Skin of body (tissue), 2 donors: Measurements from ENCODE around the gene USP15. TPM values are rescaled to one million over a fixed set of nuclear protein-coding genes. Genes with fewer than 3 reads are reported as not detected.

Experiments used
- DNase-seq: peaks from one replicate; lab custom pipeline; 2025; lab: John Stamatoyannopoulos, UW
- total RNA-seq: library from RNA; depleted of rRNA; stranded (reverse); fragments of >200 nt; gene quantifications from one replicate; pipeline ENCODE4 v1.2.3, GENCODE V29; 2014

Gene USP15
- total RNA-seq = 96.3 TPM

- DNase-seq = peak; percentile 91
Observed at GRCh38 chr12:62259993-62260732, at the start of gene USP15. TSS of gene USP15 (plus strand) at chr12:62260404. CDS start at chr12:62260415, 11 bp downstream.

DNA sequence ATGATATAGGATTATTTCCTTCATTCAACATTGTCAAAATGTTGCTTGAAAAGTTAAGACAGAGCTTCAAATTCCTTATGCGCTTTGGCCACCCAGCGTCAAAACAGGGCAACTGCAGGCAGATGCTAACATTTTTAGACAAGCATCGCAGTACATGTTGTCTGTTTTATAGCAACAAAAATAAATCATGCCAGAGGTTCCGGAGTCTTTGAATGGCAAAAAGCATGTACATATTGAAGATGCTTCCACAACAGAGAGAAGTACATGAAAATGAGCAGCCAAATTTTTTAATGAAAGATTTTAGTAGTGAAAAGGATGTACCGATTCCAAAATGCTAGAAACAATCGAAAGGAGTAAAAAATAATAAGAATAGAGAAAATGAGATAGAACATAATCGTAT is 49.8 kb upstream of the USP15 start:
- peak; percentile 30 for DNase-seq

DNA sequence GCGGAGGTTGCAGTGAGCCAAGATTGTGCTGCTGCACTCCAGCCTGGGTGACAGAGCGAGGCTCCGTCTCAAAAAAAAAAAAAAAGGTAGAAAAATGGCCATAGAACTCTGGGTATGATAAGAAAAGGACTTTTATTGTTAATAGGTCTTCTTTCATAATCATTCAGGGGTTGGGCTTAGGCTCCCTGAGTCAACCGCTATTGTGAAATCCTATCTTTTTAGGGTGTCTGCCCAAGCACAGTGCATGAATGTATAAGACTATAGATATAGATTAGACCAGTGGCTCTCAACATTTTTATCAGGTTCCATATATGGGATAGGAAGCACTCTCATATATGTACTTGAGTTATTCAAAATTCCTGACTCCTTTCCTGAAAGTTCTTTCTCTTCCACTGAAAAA is 48.7 kb upstream of the USP15 start:
- DNase-seq = no peak

GRCh38 chr12:62214846-62215245 is 45.4 kb upstream of the USP15 start:
- DNase-seq = no peak

DNA sequence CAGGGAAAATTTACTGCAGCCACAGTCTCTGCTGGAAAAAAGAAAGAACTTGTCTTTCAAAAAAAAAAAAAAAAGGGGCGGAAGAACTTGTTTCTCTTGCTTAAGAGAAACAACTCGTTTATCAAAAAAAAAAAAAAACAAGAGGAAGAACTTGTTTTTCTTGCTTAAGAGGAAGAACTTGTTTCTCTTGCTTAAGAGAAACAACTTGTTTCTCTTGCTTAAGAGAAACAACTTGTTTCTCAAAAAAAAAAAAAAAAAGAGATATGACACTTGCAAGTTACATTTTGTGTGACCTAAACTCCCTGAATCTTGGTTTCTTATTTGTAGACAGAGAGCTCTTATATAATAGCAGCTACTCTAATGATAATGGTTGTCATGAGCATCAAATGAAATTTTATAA is 44.7 kb upstream of the USP15 start:
- DNase-seq = no peak

GRCh38 chr12:62217466-62218194 is 42.6 kb upstream of the USP15 start:
- DNase-seq = no peak

DNA sequence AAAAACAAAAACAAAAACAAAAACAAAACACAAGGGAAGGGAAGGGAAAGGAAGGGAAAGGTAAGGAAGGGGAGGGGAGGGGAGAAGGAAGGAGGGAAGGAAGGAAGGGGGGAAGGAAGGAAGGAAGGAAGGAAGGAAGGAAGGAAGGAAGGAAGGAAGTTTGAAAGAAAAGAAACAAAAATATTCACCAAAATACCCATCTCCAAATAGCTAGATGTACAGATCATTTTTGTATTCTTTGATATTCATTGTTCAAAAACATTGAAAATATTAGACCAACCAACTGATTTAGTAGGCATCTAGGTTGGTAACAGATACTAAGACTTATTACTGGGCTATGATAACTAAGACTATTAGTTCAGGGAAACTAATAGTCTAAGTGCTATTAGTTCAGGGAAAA is 39.1 kb upstream of the USP15 start:
- DNase-seq = no peak

GRCh38 chr12:62224601-62225000 is 35.6 kb upstream of the USP15 start:
- no peak for DNase-seq

DNA sequence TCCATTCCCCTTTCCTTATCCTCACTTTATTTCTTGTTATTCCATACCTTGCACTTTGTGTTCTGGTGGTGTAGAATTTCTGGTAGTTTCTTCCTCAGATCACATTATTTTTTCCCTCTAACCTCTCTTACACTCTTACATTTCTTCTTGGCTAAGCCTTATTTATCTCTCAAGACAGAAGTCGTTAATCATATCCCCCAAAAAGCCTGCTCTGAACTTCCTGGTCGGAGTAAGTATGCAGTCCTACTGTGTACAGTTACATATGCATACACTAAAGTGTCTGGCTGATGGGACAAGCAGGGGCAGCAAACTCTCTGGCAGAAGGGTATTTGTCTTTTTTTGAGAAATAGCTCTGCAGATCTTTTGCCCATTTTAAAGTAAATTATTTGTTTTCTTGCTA is 33.1 kb upstream of the USP15 start:
- DNase-seq = no peak

- DNase-seq = no peak
Observed at GRCh38 chr12:62230652-62231051, 29.6 kb upstream of the USP15 start.

DNA sequence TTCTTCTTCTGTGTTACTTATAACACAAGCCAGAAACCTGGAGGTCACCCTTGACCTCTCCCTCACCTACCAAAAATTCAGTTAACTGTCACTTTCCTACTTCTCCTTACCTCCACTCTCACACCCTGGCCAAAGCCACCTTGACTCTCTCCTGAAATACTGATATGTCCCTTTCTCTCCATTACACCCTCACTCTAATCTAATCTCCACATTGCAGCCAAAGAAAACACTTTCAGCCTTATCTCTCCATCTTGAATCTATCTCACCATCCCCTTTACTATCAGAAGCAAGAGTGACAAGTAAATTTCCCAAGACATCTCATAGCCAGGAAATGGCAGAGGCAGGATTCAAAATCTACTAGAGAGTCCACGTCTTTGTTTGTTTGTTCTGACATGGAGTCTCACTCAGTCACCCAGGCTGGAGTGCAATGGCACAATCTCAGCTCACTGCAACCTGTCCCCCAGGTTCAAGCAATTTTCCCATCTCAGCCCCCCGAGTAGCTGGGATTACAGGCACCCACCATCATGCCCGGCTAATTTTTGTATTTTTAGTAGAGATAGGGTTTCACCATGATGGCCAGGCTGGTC is 28.0 kb upstream of the USP15 start:
- DNase-seq = no peak

DNA sequence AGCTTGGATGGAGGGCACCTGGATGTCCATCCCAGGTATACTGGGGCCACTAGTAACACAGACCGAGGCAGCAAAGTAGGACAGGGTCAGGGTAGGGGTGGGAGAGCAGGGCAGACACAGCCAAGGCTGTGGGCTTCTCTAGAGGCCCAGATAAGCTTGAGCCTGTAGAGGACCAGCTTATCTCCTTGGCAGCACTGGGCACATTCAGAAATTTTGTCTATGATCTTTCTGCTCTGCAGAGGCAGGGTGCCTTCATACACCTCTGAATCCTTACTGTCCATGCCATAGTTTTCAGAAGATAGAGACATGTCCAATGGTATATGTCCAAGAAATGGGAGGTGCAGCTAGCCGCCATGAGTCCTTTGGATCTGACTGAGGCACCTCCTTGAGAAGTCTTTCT is 26.4 kb upstream of the USP15 start:
- DNase-seq = no peak

DNA sequence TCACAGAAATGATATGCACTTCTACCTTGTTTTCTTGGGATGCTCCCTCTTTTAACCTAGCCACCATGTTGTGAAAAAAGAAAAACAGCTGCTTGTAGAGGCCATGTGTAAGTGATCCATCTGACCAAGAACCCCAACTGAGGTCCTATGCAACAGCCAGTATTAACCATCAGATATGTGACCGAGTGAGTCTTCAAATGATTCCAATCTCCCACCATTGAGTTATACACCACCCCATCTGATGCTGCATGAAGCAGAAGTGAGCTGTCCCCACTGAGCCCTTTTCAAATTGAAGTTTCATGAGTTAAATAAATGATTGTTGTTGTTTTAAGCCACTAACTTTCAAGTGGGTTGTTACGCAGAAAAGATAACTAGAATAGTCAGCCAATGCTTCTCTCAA is 20.6 kb upstream of the USP15 start:
- no peak for DNase-seq

- DNase-seq = no peak
Observed at GRCh38 chr12:62247281-62248045, 12.7 kb upstream of the USP15 start.

GRCh38 chr12:62248873-62249272 is 11.3 kb upstream of the USP15 start:
- no peak for DNase-seq

GRCh38 chr12:62249419-62249818 is 10.8 kb upstream of the USP15 start:
- DNase-seq = no peak

GRCh38 chr12:62250671-62251608 is 9.3 kb upstream of the USP15 start:
- DNase-seq = no peak

- no peak for DNase-seq
Observed at GRCh38 chr12:62251609-62251958, 8.6 kb upstream of the USP15 start.

DNA sequence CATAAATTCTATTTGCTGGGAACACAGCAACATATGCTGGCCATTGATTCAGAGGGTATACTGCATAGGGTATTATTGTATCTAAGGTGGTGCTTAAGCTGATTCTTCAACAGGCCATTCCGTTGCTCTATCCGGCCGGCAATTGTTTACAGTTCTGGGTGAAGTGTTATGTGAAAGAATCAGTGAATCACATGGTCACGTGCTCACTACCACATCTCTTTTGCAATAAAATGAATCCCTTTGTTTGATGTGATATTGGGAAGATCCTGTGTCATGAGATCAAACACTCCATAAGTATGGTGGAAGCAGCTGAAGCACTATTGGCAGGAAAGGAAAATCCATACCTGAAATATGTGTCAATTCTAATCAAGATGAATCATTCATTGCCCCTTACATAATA is 7.6 kb upstream of the USP15 start:
- DNase-seq = no peak

DNA sequence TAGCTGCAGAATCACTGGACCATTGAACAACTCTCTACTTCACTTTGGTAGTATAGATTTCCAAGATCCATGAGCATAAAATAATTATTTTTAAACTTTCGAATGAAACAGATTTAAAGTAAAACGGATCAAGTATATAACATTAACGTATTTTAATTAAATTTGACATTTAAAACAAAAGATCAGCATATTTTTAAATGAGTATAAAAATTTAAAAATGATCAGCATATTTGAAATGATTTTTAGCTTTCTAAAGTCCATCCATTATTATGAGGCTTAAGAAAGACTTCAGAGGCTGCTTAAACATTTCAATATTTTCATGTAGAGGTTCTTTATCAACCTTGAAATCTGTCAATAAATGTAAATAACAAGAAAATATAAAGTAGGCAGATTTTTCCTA is 5.2 kb upstream of the USP15 start:
- no peak for DNase-seq
